ENCODE data around the gene MSRB2. TPM values are rescaled to one million over a fixed set of nuclear protein-coding genes. Genes with fewer than 3 reads are reported as not detected.

The MSRB2 gene
- total and polyA plus RNA-seq, 2 experiments from 2014 or later: 9.5 to 34.6 TPM

GRCh38 chr10:23067939-23068775 lies 27.2 kb upstream of the MSRB2 start:
- Mint-ChIP-seq H3K27ac (no peak overlapping the region), H3K4me1 (peaks cover 10% of the 10 kb centered on the region; the same call in 2 of the 3 replicates), H3K36me3 (ENCODE audit: low read depth) (no peaks in the 10 kb centered on the region), H3K4me3 (no peak overlapping the region), H3K9me3 (no peaks in the 10 kb centered on the region), H3K27me3 (ENCODE audit: insufficient read depth, low read depth, poor library complexity) (peaks cover 5% of the 10 kb centered on the region)
- Histone ChIP-seq H3K27me3 (ENCODE audit: insufficient read depth) (no peaks in the 10 kb centered on the region), H3K4me2 (no peak overlapping the region), H3K27ac (ENCODE audit: low read depth) (no peak overlapping the region), H3K9me2 (ENCODE audit: insufficient read depth) (no peaks in the 10 kb centered on the region), H3F3A (replicated peaks; ENCODE audit: low read depth) (no peaks in the 10 kb centered on the region), H2AFZ (peak overlapping the region; percentile 86), H3K79me2 (replicated peaks; ENCODE audit: insufficient read depth) (no peaks in the 10 kb centered on the region), H4K20me1 (replicated peaks; ENCODE audit: insufficient read depth) (no peaks in the 10 kb centered on the region), H3K36me3 (ENCODE audit: insufficient read depth) (no peaks in the 10 kb centered on the region), H3K4me3 (no peak overlapping the region), H3K4me1 (ENCODE audit: insufficient read depth) (peaks cover 10% of the 10 kb centered on the region)
- no peak for TF ChIP-seq CREB1 (CRISPR knock-in tag; IDR thresholded peaks at IDR 0.05; ENCODE audit: low read depth)
- TF ChIP-seq ZNF331 (CRISPR knock-in tag; IDR thresholded peaks at IDR 0.05; ENCODE audit: low read depth): no peak
- no peak for TF ChIP-seq ETS1 (IDR thresholded peaks at IDR 0.05)
- TF ChIP-seq STAT1 (IDR thresholded peaks at IDR 0.05; ENCODE audit: unreplicated experiment): no peak
- peak; percentile 59; the same call in 1 of the 2 replicates for TF ChIP-seq ZNF114 (CRISPR knock-in tag; IDR thresholded peaks at IDR 0.05)
- peak; percentile 93 to 98 for TF ChIP-seq CTCF (conservative IDR thresholded peaks at IDR 0.05; ENCODE audit: low read depth in 2 of 2)
- TF ChIP-seq REST (IDR thresholded peaks at IDR 0.05; ENCODE audit: unreplicated experiment): no peak
- no peak for TF ChIP-seq NANOG (IDR thresholded peaks at IDR 0.05; ENCODE audit: borderline replicate concordance)
- TF ChIP-seq ZNF462 (CRISPR knock-in tag; IDR thresholded peaks at IDR 0.05): peak; percentile 70; the same call in 1 of the 2 replicates
- TF ChIP-seq POLR2AphosphoS5 (IDR thresholded peaks at IDR 0.05; ENCODE audit: low read depth): no peak
- no peak for TF ChIP-seq JUNB (IDR thresholded peaks at IDR 0.05; ENCODE audit: unreplicated experiment)
- no peak for TF ChIP-seq EZH2phosphoT487 (IDR thresholded peaks at IDR 0.05; ENCODE audit: unreplicated experiment)
- TF ChIP-seq EZH2 (IDR thresholded peaks at IDR 0.05; ENCODE audit: low read depth, unreplicated experiment): no peak
- peak; percentile 95 for ATAC-seq
- DNase-seq (ENCODE audit: low spot score): peak; percentile 94
